GM12891 (cell line): Measurements from ENCODE around the gene HSP90AB1.

Experiments
- POLR2A ChIP-seq: IDR thresholded peaks from 2 replicates; pipeline ENCODE4 v1.6.1; 2011; ENCODE audit warnings: low read depth, low read length, control low read depth
- POLR2AphosphoS5 ChIP-seq: IDR thresholded peaks from 2 replicates; pipeline ENCODE4 v1.6.1; 2011; ENCODE audit warnings: low read depth, low read length, control low read depth
- POU2F2 ChIP-seq: IDR thresholded peaks from 2 replicates; pipeline ENCODE4 v1.6.1; 2011; ENCODE audit warnings: low read depth, mild to moderate bottlenecking, control low read depth, low read length, moderate library complexity
- SPI1 ChIP-seq: IDR thresholded peaks from 2 replicates; pipeline ENCODE4 v1.6.1; 2011; ENCODE audit warnings: low read depth, low read length, control low read depth
- TAF1 ChIP-seq: IDR thresholded peaks from 2 replicates; pipeline ENCODE4 v1.6.1; 2011; ENCODE audit warnings: low read depth, low read length, control low read depth

DNA sequence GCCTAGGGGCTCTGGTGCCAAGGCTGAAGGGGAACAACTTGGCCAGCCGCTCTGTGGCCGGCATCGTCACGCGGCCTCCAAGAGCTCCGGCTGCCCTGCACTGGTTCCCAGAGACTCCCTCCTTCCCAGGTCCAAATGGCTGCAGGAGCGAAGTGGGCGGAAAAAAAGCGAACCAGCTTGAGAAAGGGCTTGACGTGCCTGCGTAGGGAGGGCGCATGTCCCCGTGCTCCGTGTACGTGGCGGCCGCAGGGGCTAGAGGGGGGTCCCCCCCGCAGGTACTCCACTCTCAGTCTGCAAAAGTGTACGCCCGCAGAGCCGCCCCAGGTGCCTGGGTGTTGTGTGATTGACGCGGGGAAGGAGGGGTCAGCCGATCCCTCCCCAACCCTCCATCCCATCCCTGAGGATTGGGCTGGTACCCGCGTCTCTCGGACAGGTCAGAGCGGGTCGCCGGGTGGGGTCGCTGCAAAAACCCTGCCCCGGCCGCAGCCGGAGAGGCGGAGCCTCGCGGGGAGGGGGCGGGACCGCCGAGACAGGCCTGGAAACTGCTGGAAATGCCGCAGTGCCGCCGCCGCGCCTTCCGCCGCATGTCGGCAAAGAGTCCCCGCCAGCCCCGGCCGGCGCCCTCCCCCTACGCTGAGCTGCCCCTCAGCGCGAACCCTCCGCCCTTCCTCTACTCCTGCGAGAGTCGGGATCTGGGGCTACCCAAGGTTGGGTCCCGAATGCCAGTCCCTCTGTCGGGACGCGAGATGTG, 814 bp upstream of the HSP90AB1 start:
- no peak for TF ChIP-seq POLR2A
- no peak for TF ChIP-seq TAF1
- TF ChIP-seq POLR2AphosphoS5: no peak
- TF ChIP-seq POU2F2: no peak
- no peak for TF ChIP-seq SPI1
